ENCODE data around the gene ERFE. TPM values are rescaled to one million over a fixed set of nuclear protein-coding genes. Genes with fewer than 3 reads are reported as not detected.
A peak's percentile ranks its signal among the peaks of the same experiment; 100 is the strongest.

Gene ERFE
- total RNA-seq, 4 donors from 2014 or later = 0.46 to 3.3 (median 1.3) TPM

DNA sequence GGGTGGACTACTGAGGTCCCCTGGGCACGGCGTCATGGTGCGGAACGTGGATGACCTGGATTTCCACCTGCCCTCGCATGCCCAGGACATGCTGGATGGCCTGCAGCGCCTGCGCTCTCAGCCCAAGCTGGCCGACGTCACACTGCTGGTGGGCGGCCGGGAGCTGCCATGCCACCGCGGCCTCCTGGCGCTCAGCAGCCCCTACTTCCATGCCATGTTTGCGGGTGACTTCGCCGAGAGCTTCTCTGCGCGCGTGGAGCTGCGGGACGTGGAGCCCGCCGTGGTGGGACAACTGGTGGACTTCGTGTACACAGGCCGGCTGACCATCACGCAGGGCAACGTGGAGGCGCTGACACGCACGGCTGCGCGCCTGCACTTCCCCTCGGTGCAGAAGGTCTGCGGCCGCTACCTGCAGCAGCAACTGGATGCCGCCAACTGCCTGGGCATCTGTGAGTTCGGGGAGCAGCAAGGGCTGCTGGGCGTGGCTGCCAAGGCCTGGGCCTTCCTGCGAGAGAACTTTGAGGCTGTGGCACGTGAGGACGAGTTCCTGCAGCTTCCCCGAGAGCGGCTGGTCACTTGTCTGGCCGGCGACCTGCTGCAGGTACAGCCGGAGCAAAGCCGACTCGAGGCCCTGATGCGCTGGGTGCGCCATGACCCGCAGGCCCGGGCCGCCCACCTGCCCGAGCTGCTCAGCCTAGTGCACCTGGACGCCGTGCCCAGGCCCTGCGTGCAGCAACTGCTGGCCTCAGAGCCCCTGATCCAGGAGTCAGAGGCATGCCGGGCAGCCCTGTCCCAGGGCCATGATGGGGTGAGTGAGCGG, 17.8 kb upstream of the ERFE start:
- no peak for DNase-seq
- no peak for ATAC-seq
- Histone ChIP-seq H3K4me1 (peaks cover 57 to 61% of the 10 kb centered on the region in 2 donors), H3K27ac (peak overlapping the region; percentile 91 to 100 (median 98)), H3K27me3 (no peaks in the 10 kb centered on the region), H3K36me3 (peaks cover 0 to 21% of the 10 kb centered on the region in 2 donors), H3K9me3 (no peaks in the 10 kb centered on the region), H3K4me3 (peak overlapping the region in 2 of 4 donors; percentile 86 to 89)
- intact Hi-C loops (cut with DNase I; ENCODE audit: low total_unique reads) (no loop called here), in situ Hi-C loops (cut with MboI; ENCODE audit: low sequenced_read_pairs in 4 of 4) (no loop called here)
- TF ChIP-seq, protein P1, sequence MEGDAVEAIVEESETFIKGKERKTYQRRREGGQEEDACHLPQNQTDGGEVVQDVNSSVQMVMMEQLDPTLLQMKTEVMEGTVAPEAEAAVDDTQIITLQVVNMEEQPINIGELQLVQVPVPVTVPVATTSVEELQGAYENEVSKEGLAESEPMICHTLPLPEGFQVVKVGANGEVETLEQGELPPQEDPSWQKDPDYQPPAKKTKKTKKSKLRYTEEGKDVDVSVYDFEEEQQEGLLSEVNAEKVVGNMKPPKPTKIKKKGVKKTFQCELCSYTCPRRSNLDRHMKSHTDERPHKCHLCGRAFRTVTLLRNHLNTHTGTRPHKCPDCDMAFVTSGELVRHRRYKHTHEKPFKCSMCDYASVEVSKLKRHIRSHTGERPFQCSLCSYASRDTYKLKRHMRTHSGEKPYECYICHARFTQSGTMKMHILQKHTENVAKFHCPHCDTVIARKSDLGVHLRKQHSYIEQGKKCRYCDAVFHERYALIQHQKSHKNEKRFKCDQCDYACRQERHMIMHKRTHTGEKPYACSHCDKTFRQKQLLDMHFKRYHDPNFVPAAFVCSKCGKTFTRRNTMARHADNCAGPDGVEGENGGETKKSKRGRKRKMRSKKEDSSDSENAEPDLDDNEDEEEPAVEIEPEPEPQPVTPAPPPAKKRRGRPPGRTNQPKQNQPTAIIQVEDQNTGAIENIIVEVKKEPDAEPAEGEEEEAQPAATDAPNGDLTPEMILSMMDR (IDR thresholded peaks at IDR 0.05 in 4 of 5, conservative IDR thresholded peaks at IDR 0.05 in 1 of 5) = no peak
- no peak for TF ChIP-seq POLR2A (IDR thresholded peaks at IDR 0.05)

GRCh38 chr2:238141541-238142318, 17.0 kb upstream of the ERFE start:
- in situ Hi-C loops (cut with MboI; ENCODE audit: low sequenced_read_pairs in 4 of 4) = no loop called here
- peak; percentile 72 to 79 for TF ChIP-seq POLR2A (IDR thresholded peaks at IDR 0.05)
- TF ChIP-seq, protein P1 (IDR thresholded peaks at IDR 0.05 in 4 of 5, conservative IDR thresholded peaks at IDR 0.05 in 1 of 5) = no peak
- H3K27me3 ChIP-seq = no peaks in the 10 kb centered on the region
- H3K4me1 ChIP-seq = peaks cover 53 to 55% of the 10 kb centered on the region in 2 donors
- DNase-seq = peak; percentile 77 to 95
- intact Hi-C loops (cut with DNase I; ENCODE audit: low total_unique reads) = loop anchor here (2.0 kb wide), 1 partner anchor 147 kb away; the partner anchor contains the start of gene PER2
- H3K27ac ChIP-seq = peak overlapping the region; percentile 91 to 100 (median 98)
- peaks cover 0 to 29% of the 10 kb centered on the region in 2 donors for H3K36me3 ChIP-seq
- H3K9me3 ChIP-seq = no peaks in the 10 kb centered on the region
- peak; percentile 10 to 11 for ATAC-seq
- peak overlapping the region; percentile 39 to 89 (median 68) for H3K4me3 ChIP-seq

DNA sequence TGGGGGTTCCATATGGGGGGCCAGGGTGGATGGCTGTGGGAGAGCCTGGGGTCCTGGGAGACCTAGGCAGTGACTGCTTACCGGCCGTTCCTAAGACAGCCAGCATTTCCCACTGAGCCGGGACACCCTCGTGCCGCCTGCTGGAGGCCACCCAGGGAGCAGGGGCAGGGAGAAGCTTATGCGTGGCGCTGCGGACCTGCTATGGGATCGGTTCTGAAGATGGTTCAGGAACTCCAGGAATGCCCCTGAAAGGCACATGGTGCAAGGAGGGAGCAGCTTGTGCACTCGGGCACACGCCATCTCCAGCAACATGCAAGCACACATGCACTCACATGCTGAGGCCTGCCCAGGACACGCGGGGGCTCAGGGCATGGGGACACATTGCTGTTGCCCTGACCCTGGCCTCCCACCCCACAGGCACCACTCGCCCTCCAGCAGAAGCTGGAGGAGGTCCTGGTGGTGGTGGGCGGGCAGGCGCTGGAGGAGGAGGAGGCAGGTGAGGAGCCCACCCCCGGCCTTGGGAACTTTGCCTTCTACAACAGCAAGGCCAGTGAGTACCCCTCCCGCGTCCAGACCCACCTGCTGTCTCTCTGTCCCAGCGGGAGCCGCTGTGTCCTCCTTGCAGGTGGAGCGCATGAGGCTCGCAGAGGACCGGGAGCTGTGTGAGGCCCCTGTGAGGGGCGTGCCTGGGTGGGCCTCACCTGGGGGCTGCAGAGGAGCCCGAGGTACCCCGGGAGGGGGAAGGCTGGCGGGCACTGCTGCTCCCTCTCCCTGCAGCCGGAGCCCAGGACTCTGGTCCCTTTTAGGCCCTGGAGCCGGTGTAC, 16.2 kb upstream of the ERFE start:
- DNase-seq (peak; percentile 45 to 71), ATAC-seq (peak; percentile 7 to 9)
- Histone ChIP-seq H3K27me3 (no peaks in the 10 kb centered on the region), H3K9me3 (no peaks in the 10 kb centered on the region), H3K4me3 (peak overlapping the region; percentile 39 to 89 (median 68)), H3K27ac (peak overlapping the region; percentile 91 to 100 (median 98)), H3K4me1 (peaks cover 49 to 50% of the 10 kb centered on the region in 2 donors), H3K36me3 (peaks cover 0 to 34% of the 10 kb centered on the region in 2 donors)
- TF ChIP-seq POLR2A (IDR thresholded peaks at IDR 0.05) = peak in 1 of 2 donors; percentile 39
- TF ChIP-seq, protein P1 (IDR thresholded peaks at IDR 0.05 in 4 of 5, conservative IDR thresholded peaks at IDR 0.05 in 1 of 5) = no peak
- in situ Hi-C loops (cut with MboI; ENCODE audit: low sequenced_read_pairs in 4 of 4) = no loop called here
- intact Hi-C loops (cut with DNase I; ENCODE audit: low total_unique reads) = loop anchor here (2.0 kb wide), 1 partner anchor 146 kb away; the partner anchor contains the start of gene PER2

Data from gastrocnemius medialis (tissue), 4 donors.